SK-N-MC (cell line): Measurements from ENCODE around the gene GCA.

Experiments used
- EZH2 ChIP-seq: fragments of 200-600 bp; sonication (generic); IDR thresholded peaks from one replicate; pipeline ENCODE4 v1.6.1; 2017; ENCODE audit warnings: antibody characterized with exemption
- FOXP2 ChIP-seq: optimal IDR thresholded peaks from 2 replicates; pipeline ENCODE3; 2011; ENCODE audit warnings: mild to moderate bottlenecking, moderate library complexity; ENCODE audit not compliant: insufficient read depth; ENCODE audit errors: extremely low read length, control extremely low read depth

DNA sequence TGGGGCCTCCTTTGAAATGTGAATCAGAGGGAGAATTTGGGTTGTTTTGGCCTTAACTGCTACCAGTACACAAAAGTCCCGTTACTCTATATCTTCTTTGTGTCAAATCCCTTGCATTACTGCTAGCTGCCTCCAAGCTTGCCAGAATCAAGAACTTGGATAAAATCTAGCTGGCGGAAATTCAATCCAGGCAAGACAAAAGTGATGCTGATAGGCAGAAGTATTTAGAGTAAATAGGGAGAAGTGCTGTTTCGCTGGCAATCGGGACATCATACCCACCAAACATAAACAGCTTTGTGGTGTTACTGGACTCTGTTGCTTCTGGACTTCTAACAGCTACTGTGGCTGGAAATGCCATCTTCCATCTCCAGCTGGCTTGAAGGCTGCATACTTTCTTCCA is 28.0 kb upstream of the GCA start:
- TF ChIP-seq EZH2, result no peak
- TF ChIP-seq FOXP2, result no peak
